HepG2 (cell line): ENCODE measurements around the gene FASTK. TPM values are rescaled to one million over a fixed set of nuclear protein-coding genes. Genes with fewer than 3 reads are reported as not detected.

ENCODE experiments used
- ARNT2 ChIP-seq: sonication (generic); formaldehyde crosslinking; IDR thresholded peaks from 2 replicates; pipeline ENCODE4 v1.8.0; 2022; ENCODE audit warnings: mild to moderate bottlenecking, low read depth, missing genetic modification reagents, moderate library complexity
- FUBP1 ChIP-seq: sonication (generic); formaldehyde crosslinking; IDR thresholded peaks from 2 replicates; pipeline ENCODE4 v1.5.1; 2020; ENCODE audit warnings: missing genetic modification reagents, mild to moderate bottlenecking, borderline replicate concordance
- LRRFIP1 ChIP-seq: sonication (generic); formaldehyde crosslinking; conservative IDR thresholded peaks from 2 replicates; pipeline ENCODE4 v1.4.0; 2020; ENCODE audit warnings: missing genetic modification reagents
- MTA3 ChIP-seq: sonication (generic); formaldehyde crosslinking; IDR thresholded peaks from 2 replicates; pipeline ENCODE4 v1.4.0; 2020; ENCODE audit warnings: missing genetic modification reagents
- NAIF1 ChIP-seq: sonication (generic); formaldehyde crosslinking; IDR thresholded peaks from 2 replicates; pipeline ENCODE4 v1.5.0; 2020; ENCODE audit warnings: mild to moderate bottlenecking, missing genetic modification reagents, borderline replicate concordance
- SUZ12 ChIP-seq: fragments of 150-350 bp; IDR thresholded peaks from 2 replicates; pipeline ENCODE4 v1.6.1; 2014; ENCODE audit warnings: low read depth, low read length
- WIZ ChIP-seq: sonication (generic); formaldehyde crosslinking; IDR thresholded peaks from 2 replicates; pipeline ENCODE4 v1.5.1; 2020; ENCODE audit warnings: mild to moderate bottlenecking, missing genetic modification reagents
- ZNF484 ChIP-seq: sonication (generic); formaldehyde crosslinking; IDR thresholded peaks from 2 replicates; pipeline ENCODE4 v1.5.1; 2020; ENCODE audit warnings: mild to moderate bottlenecking, low read depth, missing genetic modification reagents, borderline replicate concordance
- ZNF589 ChIP-seq: sonication (generic); formaldehyde crosslinking; conservative IDR thresholded peaks from 2 replicates; pipeline ENCODE4 v1.8.0; 2022; ENCODE audit warnings: mild to moderate bottlenecking, moderate library complexity, missing genetic modification reagents
- ZNF660 ChIP-seq: sonication (generic); formaldehyde crosslinking; IDR thresholded peaks from 2 replicates; pipeline ENCODE4 v1.5.1; 2020; ENCODE audit warnings: mild to moderate bottlenecking, low read depth, missing genetic modification reagents, borderline replicate concordance
- polyA plus RNA-seq, 8 experiments: library from polyadenylated mRNA; depleted of rRNA in 3 of 8; stranded (reverse) in 7 of 8; unstranded in 1 of 8; fragments of >200 nt; fragmentation: Illumina TruSeq in 4 of 8; extraction: Trizol in 4 of 8; gene quantifications; 2 replicates each; pipeline versions ENCODE4 v1.2.1 to v1.2.3, GENCODE V29; 2011 to 2016; ENCODE audit warnings: low read depth in 4 of 8, missing spikeins in 1 of 8, mixed read lengths in 1 of 8; ENCODE audit not compliant: insufficient read depth in 1 of 8
- total RNA-seq, 5 experiments: library from RNA; depleted of rRNA; stranded (reverse); fragments of >200 nt; fragmentation: Illumina TruSeq; extraction: Trizol; gene quantifications; 2 replicates each; pipeline ENCODE4 v1.2.3, GENCODE V29; 2016; ENCODE audit warnings: low read depth in 1 of 5
- TF ChIP-seq, protein P1 (sequence below): sonication (generic); formaldehyde crosslinking; IDR thresholded peaks from 2 replicates; pipeline ENCODE4 v1.4.0; 2020; ENCODE audit warnings: mild to moderate bottlenecking, missing genetic modification reagents
- TF ChIP-seq, protein P2 (sequence below): sonication (generic); formaldehyde crosslinking; IDR thresholded peaks from 2 replicates; pipeline ENCODE4 v1.8.0; 2023; ENCODE audit warnings: mild to moderate bottlenecking, missing genetic modification reagents
- TF ChIP-seq, protein P3 (sequence below): sonication (generic); formaldehyde crosslinking; IDR thresholded peaks from 2 replicates; pipeline ENCODE4 v1.8.1; 2022; ENCODE audit warnings: low read depth, mild to moderate bottlenecking, missing genetic modification reagents
- TF ChIP-seq, protein P4 (sequence below): sonication (generic); formaldehyde crosslinking; IDR thresholded peaks from 2 replicates; pipeline ENCODE4 v1.4.0; 2020; ENCODE audit warnings: missing genetic modification reagents

The FASTK gene
- total and polyA plus RNA-seq, 2 of the 13 experiments (the other 11 are each of a cell fraction or from before 2014, with no cell fraction given) = 52.9 to 55.7 TPM

DNA sequence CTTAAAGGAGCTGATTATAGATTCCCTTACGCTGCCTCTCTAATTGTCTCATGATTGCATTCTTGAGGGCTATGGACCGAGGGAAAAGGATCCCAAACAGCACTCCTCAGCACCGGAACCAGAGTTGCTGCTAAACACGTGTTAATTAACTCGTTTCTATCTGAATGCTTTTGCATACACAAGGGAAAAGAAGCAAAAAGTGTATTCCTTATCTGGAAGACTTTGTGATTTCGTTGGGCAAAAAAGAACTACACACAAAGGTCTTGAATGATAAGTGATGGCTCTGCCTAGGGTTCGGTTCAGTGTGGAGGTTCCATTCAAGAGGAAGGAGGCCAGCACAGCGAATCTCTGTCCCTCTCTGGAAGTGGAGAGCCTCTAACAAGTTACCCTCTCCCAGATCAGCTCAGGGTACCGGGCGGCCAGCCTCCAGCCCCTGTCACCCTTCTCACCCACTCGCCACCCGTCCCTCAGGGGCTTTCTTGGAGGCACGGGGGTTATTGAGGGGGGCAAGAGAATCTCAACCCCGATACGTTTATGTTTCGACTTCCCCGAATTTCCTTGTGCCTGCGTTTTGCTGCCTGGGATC lies 21.7 kb downstream of the FASTK start (continued):
- no peak for TF ChIP-seq LRRFIP1 (CRISPR knock-in tag)
- no peak for TF ChIP-seq ARNT2 (CRISPR knock-in tag)
- TF ChIP-seq, protein P1, sequence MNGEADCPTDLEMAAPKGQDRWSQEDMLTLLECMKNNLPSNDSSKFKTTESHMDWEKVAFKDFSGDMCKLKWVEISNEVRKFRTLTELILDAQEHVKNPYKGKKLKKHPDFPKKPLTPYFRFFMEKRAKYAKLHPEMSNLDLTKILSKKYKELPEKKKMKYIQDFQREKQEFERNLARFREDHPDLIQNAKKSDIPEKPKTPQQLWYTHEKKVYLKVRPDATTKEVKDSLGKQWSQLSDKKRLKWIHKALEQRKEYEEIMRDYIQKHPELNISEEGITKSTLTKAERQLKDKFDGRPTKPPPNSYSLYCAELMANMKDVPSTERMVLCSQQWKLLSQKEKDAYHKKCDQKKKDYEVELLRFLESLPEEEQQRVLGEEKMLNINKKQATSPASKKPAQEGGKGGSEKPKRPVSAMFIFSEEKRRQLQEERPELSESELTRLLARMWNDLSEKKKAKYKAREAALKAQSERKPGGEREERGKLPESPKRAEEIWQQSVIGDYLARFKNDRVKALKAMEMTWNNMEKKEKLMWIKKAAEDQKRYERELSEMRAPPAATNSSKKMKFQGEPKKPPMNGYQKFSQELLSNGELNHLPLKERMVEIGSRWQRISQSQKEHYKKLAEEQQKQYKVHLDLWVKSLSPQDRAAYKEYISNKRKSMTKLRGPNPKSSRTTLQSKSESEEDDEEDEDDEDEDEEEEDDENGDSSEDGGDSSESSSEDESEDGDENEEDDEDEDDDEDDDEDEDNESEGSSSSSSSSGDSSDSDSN (CRISPR knock-in tag) = 0 out of 2 replicates have a peak, but pooled peaks have one; percentile 4
- TF ChIP-seq ZNF484 (CRISPR knock-in tag) = no peak
- TF ChIP-seq, protein P2, sequence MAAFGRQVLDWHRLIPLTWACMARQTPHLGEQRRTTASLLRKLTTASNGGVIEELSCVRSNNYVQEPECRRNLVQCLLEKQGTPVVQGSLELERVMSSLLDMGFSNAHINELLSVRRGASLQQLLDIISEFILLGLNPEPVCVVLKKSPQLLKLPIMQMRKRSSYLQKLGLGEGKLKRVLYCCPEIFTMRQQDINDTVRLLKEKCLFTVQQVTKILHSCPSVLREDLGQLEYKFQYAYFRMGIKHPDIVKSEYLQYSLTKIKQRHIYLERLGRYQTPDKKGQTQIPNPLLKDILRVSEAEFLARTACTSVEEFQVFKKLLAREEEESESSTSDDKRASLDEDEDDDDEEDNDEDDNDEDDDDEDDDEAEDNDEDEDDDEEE (CRISPR knock-in tag) = 0 out of 2 replicates have a peak, but pooled peaks have one; percentile 24
- TF ChIP-seq MTA3 (CRISPR knock-in tag) = no peak
- TF ChIP-seq NAIF1 (CRISPR knock-in tag) = peak; percentile 53; the same call in 1 of the 2 replicates
- TF ChIP-seq, protein P3, sequence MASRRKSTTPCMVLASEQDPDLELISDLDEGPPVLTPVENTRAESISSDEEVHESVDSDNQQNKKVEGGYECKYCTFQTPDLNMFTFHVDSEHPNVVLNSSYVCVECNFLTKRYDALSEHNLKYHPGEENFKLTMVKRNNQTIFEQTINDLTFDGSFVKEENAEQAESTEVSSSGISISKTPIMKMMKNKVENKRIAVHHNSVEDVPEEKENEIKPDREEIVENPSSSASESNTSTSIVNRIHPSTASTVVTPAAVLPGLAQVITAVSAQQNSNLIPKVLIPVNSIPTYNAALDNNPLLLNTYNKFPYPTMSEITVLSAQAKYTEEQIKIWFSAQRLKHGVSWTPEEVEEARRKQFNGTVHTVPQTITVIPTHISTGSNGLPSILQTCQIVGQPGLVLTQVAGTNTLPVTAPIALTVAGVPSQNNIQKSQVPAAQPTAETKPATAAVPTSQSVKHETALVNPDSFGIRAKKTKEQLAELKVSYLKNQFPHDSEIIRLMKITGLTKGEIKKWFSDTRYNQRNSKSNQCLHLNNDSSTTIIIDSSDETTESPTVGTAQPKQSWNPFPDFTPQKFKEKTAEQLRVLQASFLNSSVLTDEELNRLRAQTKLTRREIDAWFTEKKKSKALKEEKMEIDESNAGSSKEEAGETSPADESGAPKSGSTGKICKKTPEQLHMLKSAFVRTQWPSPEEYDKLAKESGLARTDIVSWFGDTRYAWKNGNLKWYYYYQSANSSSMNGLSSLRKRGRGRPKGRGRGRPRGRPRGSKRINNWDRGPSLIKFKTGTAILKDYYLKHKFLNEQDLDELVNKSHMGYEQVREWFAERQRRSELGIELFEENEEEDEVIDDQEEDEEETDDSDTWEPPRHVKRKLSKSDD (CRISPR knock-in tag) = 0 out of 2 replicates have a peak, but pooled peaks have one; percentile 35
- TF ChIP-seq ZNF660 (CRISPR knock-in tag) = no peak
- TF ChIP-seq ZNF589 (CRISPR knock-in tag) = 0 out of 2 replicates have a peak, but pooled peaks have one; percentile 7
- TF ChIP-seq FUBP1 (CRISPR knock-in tag) = no peak
- TF ChIP-seq SUZ12 = no peak
- 0 out of 2 replicates have a peak, but pooled peaks have one; percentile 12 for TF ChIP-seq WIZ (CRISPR knock-in tag)
- TF ChIP-seq, protein P4, sequence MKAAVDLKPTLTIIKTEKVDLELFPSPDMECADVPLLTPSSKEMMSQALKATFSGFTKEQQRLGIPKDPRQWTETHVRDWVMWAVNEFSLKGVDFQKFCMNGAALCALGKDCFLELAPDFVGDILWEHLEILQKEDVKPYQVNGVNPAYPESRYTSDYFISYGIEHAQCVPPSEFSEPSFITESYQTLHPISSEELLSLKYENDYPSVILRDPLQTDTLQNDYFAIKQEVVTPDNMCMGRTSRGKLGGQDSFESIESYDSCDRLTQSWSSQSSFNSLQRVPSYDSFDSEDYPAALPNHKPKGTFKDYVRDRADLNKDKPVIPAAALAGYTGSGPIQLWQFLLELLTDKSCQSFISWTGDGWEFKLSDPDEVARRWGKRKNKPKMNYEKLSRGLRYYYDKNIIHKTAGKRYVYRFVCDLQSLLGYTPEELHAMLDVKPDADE = no peak
